ENCODE data around the gene CALU.

CALU gene

DNA sequence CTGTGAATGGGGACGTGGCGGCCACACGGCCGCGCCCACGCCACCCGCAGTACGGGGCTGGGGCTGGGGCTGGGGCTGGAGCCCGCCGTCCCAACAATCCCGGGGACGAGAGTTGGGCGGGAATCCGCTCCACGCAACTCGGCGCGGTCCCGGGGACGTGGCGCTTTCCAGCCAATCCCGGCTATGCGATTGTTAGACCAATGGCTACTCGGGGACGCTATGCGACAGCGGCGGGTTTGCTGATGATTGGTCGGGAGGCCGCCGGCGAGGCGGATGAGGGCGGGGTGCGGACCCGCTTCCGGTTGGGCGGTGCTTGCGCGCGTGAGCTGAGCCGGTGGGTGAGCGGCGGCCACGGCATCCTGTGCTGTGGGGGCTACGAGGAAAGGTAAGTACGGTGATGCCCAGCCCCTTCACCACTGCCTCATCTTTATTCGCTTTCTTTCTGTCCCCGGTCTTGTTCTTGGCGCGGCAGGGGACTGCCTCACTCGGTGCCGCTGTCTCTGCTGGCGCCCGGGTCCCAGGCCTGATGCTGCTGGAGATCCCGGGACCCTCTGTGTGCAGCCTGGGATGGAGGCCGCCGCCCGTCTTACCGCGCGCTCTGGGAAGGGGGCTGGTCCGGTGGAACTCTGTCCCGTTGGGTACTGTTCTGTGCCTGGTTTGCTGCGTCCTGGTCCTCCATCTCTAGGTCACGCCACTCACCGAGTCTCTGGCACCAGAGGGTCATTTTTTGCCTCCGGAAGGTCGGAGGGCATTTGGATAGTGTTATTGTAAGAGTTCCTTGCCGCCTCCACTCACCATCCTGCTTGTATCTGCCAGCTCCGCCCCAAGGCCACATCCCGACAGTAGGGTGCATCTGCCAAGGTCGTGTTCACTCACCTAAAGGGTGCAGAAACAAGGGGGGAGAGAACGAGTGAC, at the start of gene CALU:
Gene CALU, plus strand, starts transcription at position 312 of the 915 bp plus-strand sequence. CDS start 9,225 bp downstream, outside the sequence.
- DNase-seq = peak; percentile 95

GRCh38 chr7:128691227-128691626, 47.9 kb upstream of the CALU start:
- no peak for DNase-seq

DNA sequence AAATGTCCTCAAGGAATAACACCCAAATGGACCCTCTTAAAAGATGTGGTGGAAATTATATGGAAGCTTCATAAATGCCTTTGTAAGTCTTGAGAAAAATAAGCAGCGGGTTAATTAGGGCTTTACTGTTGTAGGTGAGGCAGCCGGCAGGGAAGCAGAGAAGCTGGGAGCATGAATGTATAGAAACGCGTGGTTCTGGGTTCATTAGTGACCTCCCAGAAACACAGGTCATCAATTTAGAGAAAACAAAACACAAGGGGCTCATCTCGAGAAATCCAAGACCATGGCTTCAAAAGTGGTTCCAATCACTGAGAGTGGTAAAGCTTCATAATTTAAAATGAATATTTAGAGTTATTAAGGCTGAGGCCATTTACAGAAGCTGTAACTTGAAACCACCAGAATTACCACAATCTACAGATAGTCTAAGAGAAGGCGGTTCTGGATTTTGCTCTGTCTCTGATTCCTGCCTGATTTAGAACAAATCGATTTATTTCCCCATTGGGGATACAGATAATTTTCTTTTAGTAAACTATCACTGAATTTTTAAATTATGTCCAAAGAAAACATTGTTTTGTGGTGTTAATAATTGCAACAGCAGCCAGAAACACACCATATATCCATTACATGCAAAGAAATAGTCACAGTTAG, 46.4 kb upstream of the CALU start:
- DNase-seq = no peak

DNA sequence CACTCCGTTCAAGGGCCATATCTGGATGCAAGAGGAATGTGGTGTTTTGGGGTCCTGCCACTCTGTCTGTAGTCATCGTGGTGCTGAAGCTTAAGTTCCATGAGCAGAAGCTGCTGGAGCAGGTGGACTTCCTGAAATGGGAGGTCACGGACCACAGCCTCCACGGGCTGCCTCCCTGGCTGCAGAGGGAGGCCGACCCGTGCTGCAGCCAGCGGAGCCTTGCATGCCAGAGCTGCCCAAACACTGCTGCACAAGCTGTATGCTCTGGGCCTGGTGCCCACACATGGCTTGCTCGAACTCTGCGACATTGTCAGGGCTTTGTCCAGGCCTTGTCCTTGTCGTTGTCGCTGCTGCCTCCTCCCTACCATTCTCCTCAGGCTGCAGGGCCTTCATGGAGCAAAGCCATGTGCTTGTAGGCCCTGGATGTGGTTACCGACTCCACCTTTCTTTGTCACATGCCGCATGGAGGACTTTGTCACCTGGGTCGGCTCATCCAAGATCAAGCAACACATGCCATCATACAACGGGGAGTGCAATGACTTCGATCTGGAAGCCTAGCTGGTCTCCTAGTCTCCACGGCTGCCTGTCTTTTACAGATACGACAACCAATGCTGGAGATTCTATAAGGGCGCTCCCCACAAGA, 45.7 kb upstream of the CALU start:
- no peak for DNase-seq

GRCh38 chr7:128694738-128695137, 44.4 kb upstream of the CALU start:
- no peak for DNase-seq

DNA sequence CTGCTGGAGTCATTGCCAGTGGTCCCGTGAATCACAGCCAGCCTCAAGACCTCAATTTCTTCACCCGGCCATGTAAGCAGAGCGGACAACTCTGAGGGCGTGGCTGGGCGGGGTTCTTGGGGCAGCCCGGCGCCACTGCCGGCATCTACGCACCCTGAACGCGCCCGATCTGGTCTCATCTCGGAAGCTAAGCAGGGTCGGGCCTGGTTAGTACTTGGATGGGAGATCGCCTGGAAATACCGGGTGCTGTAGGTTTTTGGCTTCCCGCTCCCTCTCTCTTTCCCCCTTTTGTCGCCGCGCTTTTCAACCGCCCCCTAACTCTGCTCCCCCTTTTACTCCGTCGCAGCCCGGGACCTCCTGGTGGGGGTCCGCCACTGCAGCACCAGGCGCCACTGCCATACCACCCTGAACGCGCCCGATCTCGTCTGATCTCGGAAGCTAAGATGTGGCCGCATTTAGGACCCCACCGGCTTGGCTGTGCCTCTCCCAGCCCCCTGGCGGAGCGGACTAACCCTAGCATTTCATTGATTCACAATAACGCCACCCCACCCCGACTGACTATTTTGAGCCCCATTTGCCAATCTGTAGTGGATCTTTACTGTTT, 41.8 kb upstream of the CALU start:
- peak; percentile 53 for DNase-seq

GRCh38 chr7:128699196-128699712, 39.9 kb upstream of the CALU start:
- DNase-seq = no peak

GRCh38 chr7:128699895-128700294, 39.3 kb upstream of the CALU start:
- no peak for DNase-seq

DNA sequence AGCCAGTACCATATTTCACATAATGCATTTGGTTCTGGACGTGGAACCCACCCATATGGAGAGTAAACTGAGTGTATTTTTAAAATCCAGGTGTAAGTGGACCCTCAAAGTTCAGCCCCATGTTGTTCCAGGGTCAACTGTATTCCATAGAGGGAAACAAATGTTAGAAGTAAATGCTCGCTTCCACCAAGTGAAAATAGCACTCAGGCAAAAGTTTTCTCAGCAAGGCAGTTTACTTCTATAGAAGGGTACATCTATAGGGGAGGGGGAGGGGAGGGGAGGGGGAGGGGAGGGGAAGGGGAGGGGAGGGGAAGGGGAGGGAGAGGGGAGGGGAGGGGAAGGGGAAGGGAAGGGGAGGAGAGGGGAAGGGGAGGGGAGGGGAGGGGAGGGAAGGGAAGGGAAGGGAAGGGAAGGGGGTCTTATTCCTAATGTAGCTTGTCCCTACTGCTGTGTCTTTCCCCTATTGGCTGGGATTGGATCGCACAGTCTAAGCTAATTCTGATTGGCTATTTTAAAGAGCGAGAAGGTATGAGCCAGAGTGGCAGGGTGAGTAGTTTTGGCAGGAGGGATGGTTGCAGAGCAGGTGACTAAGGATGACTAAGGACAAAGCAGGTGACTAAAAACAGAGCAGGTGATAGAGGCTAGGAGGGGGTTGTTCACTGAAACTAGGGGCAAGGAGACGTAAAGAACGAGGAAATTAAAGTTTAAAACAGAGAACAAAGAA, 37.9 kb upstream of the CALU start:
- DNase-seq = no peak

GRCh38 chr7:128703609-128704241, 35.4 kb upstream of the CALU start:
- no peak for DNase-seq

DNA sequence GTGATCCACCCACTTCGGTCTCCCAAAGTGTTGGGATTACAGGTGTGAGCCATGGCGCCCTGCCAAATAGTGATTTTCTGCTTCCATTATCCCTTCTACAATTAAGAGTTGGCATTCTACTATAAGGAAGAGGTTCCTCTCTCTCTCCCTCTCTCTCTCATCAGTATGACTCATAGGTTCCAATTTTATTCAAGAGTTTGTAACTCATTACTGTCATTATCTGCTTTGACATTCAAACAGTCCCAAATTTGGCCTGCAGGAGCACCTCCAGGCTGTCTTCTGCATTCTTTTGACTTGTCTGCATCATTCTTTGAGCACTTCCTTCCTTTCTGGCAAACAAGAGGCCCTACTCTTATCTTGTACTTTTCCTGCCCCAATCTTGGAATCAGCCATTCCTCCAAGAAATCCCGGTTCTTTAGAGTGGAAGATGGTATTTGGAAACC, 33.2 kb upstream of the CALU start:
- DNase-seq = no peak

- DNase-seq = no peak
Measured at GRCh38 chr7:128707752-128708151, 31.4 kb upstream of the CALU start.

GRCh38 chr7:128708235-128708634, 30.9 kb upstream of the CALU start:
- DNase-seq = no peak

GRCh38 chr7:128708824-128709223, 30.3 kb upstream of the CALU start:
- no peak for DNase-seq

GRCh38 chr7:128710481-128710880, 28.7 kb upstream of the CALU start:
- no peak for DNase-seq

GRCh38 chr7:128713794-128714193, 25.4 kb upstream of the CALU start:
- no peak for DNase-seq

DNA sequence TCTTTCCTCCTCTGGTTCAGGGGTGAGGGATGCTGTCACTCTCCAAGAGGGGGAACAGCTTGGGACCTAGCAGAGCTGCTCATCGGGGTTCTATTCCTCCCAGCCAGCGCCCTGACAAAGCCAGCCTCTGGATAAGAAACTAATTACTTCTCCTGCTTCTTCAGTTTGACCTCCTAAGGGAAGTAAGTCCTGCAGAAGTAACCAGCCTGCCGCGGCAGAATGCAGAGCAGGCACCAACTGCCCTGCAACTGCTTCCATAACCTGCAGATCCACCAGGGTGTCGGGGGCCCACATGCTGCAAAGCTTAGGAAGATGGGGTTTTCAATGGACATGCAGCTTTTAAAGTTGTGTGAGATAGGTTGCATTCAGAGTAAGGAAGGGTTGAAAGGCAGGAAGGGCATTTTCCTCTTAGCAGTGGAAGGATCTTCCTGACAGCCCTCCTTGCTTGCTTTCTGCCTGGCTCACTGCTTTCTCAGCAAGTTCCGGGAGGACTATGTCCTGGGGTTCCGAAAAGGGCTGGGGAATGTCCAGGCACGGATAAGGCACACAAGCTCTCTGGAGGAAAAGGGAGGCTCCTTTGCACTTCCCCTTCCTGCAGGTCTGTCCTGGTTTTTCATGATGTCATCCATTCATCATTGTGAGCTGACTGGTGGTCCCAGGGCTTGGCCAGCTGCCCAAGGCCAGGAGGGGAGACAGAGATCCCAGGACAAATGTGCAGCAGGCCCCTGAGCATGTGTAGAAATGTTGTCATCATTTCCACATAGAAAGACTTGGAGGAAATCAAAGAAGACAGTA, 24.3 kb upstream of the CALU start:
- DNase-seq = no peak

- no peak for DNase-seq
Measured at GRCh38 chr7:128718967-128719642, 20.1 kb upstream of the CALU start.

DNA sequence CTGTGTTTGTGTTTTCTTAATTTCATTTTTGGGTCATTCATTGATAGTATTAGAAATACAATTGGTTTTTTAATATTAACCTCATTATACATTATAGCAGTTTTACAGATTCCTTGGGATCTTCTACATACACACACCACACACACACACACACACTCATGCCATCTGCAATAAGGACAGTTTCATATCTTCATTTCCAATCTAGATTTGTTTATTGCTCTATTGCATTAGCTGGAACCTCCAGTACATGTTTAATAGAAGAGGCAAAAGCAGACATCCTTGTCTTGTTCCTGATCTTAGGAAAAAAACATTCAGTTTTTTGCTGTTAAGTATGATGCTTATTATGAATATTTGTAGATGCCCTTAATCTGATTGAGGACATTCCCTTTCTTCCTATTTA, 17.8 kb upstream of the CALU start:
- DNase-seq = no peak

DNA sequence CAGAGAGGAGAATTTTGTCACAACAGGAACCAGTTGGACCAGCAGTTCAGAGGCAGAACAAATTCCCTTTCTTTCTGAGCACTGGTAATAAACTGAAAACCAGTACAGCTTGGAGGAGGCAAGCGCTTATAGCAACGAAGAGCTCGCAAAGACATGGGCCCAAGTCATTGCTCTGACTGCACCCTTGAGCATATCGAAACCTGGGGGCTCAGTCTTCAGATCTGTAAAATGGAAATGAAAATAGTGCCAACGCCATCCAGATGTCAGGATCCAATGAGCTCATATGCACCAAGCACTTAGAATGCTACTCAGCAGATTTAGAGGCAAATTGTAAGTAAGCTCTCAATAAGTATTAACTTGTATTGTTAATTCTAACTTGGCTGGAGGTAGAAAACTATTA, 14.4 kb upstream of the CALU start:
- DNase-seq = no peak
